ENCODE results near the gene SPG11. TPM values are rescaled to one million over a fixed set of nuclear protein-coding genes. Genes with fewer than 3 reads are reported as not detected.
A peak's percentile ranks its signal among the peaks of the same experiment; 100 is the strongest.

Gene SPG11
- total and polyA plus RNA-seq, 9 of the 15 experiments (the other 6 are each of a cell fraction or from before 2014, with no cell fraction given), result 23.3 to 71.2 (median 45.6) TPM

GRCh38 chr15:44536302-44536961, 127.0 kb downstream of the SPG11 start (continued):
- TF ChIP-seq GTF3C2 (IDR thresholded peaks at IDR 0.05; ENCODE audit: borderline replicate concordance, extremely low read depth, insufficient read length) (no peak), ERF (CRISPR knock-in tag; IDR thresholded peaks at IDR 0.05) (no peak), MAX (CRISPR knock-in tag; IDR thresholded peaks at IDR 0.05) (peak; percentile 21; the same call in 1 of the 2 replicates), FOSL1 (tag; conservative IDR thresholded peaks at IDR 0.05) (no peak), SFPQ (IDR thresholded peaks at IDR 0.05; ENCODE audit: low read depth, low read length) (no peak), FOXM1 (IDR thresholded peaks at IDR 0.05; ENCODE audit: low read depth) (no peak), FOXM1 (CRISPR knock-in tag; IDR thresholded peaks at IDR 0.05; ENCODE audit: low read depth) (no peak), STAT5A (IDR thresholded peaks at IDR 0.05; ENCODE audit: borderline replicate concordance, low read length) (no peak), MTA2 (IDR thresholded peaks at IDR 0.05; ENCODE audit: low read depth) (peak; percentile 10; the same call in 1 of the 2 replicates), CBX3 (IDR thresholded peaks at IDR 0.05; ENCODE audit: borderline replicate concordance in 1 of 2, low read length in 2 of 2) (peak in 1 of 2 experiments; percentile 21; a peak in 1 of 3 replicates), MYNN (IDR thresholded peaks at IDR 0.05) (0 out of 2 replicates have a peak, but pooled peaks have one; percentile 75), MYNN (CRISPR knock-in tag; IDR thresholded peaks at IDR 0.05) (no peak), ZNF444 (CRISPR knock-in tag; IDR thresholded peaks at IDR 0.05) (peak; percentile 58; the same call in 1 of the 2 replicates), XRCC5 (IDR thresholded peaks at IDR 0.05; ENCODE audit: low read depth, low read length) (no peak; the same call in 1 of the 2 replicates), ZNF224 (CRISPR knock-in tag; IDR thresholded peaks at IDR 0.05) (no peak), SMARCC2 (IDR thresholded peaks at IDR 0.05; ENCODE audit: low read depth) (no peak), ZNF75A (CRISPR knock-in tag; IDR thresholded peaks at IDR 0.05) (no peak), STAT5B (CRISPR knock-in tag; IDR thresholded peaks at IDR 0.05) (no peak), FOXK1 (CRISPR knock-in tag; IDR thresholded peaks at IDR 0.05; ENCODE audit: borderline replicate concordance) (0 out of 2 replicates have a peak, but pooled peaks have one; percentile 24), ZBTB17 (CRISPR knock-in tag; IDR thresholded peaks at IDR 0.05) (0 out of 2 replicates have a peak, but pooled peaks have one; percentile 35), HIVEP1 (CRISPR knock-in tag; IDR thresholded peaks at IDR 0.05) (no peak), SMARCA4 (IDR thresholded peaks at IDR 0.05) (peak; percentile 24; the same call in 1 of the 2 replicates), ZNF143 (CRISPR knock-in tag; IDR thresholded peaks at IDR 0.05) (no peak), RB1 (IDR thresholded peaks at IDR 0.05; ENCODE audit: low read depth) (no peak), ZNF263 (CRISPR knock-in tag; IDR thresholded peaks at IDR 0.05; ENCODE audit: borderline replicate concordance) (no peak)

Data from K562 (cell line).